GM23248 (cell line): ENCODE measurements around the gene TMEM184B.

Source experiments
- EZH2 ChIP-seq: fragments of 200-600 bp; sonication (generic); IDR thresholded peaks from 2 replicates; pipeline ENCODE4 v1.6.1; 2018; ENCODE audit warnings: antibody characterized with exemption, mild to moderate bottlenecking; ENCODE audit not compliant: insufficient read depth, poor library complexity, severe bottlenecking
- EZH2phosphoT487 ChIP-seq: fragments of 200-600 bp; sonication (generic); IDR thresholded peaks from 2 replicates; pipeline ENCODE4 v1.6.1; 2018; ENCODE audit warnings: antibody characterized with exemption, moderate library complexity, mild to moderate bottlenecking, low read depth; ENCODE audit not compliant: insufficient read depth

DNA sequence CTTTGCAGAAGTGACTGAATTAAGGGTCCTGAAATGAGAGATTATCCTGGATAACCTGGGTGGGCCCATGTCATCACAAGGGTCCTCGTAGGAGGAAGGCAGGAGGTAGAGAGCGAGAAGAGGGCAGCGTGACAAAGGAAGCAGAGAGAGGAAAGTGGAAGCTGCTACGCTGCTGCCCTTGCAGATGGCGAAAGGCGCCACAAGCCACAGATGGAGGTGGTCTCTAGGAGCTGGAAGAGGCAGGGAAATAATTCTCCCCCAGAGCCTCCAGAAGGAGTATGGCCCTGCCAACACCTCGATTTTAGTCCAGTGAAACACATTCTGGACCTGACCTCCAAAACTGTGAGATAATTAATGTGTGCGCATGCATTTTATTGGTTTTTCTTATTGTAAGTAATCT is 13.4 kb downstream of the TMEM184B start:
- no peak for TF ChIP-seq EZH2
- no peak for TF ChIP-seq EZH2phosphoT487
